Measurements from ENCODE around the gene PCK2.
A peak's percentile ranks its signal among the peaks of the same experiment; 100 is the strongest.
"Not testable (repeated sequence)": the region's sequence is repeated elsewhere in the genome, so short reads cannot be mapped to it uniquely, and the experiment has no call there.

The PCK2 gene

GRCh38 chr14:24093901-24094840, at the start of gene PCK2 (continued):
- TF ChIP-seq ZFP3 (tag by site-specific recombination; IDR thresholded peaks at IDR 0.05; ENCODE audit: low read depth) = no peak
- peak; percentile 62 for TF ChIP-seq ZIC2 (tag by site-specific recombination; IDR thresholded peaks at IDR 0.05)
- no peak for TF ChIP-seq BCL11A (tag by site-specific recombination; IDR thresholded peaks at IDR 0.05; ENCODE audit: low read depth)
- no peak for TF ChIP-seq ZNF596 (tag by site-specific recombination; IDR thresholded peaks at IDR 0.05)
- TF ChIP-seq SP7 (tag by site-specific recombination; IDR thresholded peaks at IDR 0.05) = peak; percentile 84
- peak; percentile 74 for TF ChIP-seq ZBTB17 (tag by site-specific recombination; IDR thresholded peaks at IDR 0.05)
- TF ChIP-seq ZNF112 (tag by site-specific recombination; IDR thresholded peaks at IDR 0.05) = no peak

- POLR2A ChIA-PET; H3K36me3 ChIP-seq (ENCODE audit: control insufficient read depth in 2 of 2, insufficient read depth in 1 of 2, low read length in 2 of 2); H3K27ac ChIP-seq (ENCODE audit: extremely low read depth, low read depth, low read length); H3K4me1 ChIP-seq (ENCODE audit: control insufficient read depth, insufficient read depth, low read length); H3K4me3 ChIP-seq (ENCODE audit: low read depth, low read length); H3K9me3 ChIP-seq (ENCODE audit: control insufficient read depth, insufficient read depth, low read depth, low read length): not testable (repeated sequence)
- CTCF ChIA-PET = interaction anchor here (0.7 kb wide), 1 partner anchor 29 kb away, joined by 3 read pairs; no protein-coding TSS in a partner anchor
Measured at GRCh38 chr14:24049002-24049401, 45.1 kb upstream of the PCK2 start.

- H3K4me3 ChIP-seq (ENCODE audit: low read depth, low read length); H3K4me1 ChIP-seq (ENCODE audit: control insufficient read depth, insufficient read depth, low read length); H3K9me3 ChIP-seq (ENCODE audit: control insufficient read depth, insufficient read depth, low read depth, low read length); H3K36me3 ChIP-seq (ENCODE audit: control insufficient read depth in 2 of 2, insufficient read depth in 1 of 2, low read length in 2 of 2); H3K27ac ChIP-seq (ENCODE audit: extremely low read depth, low read depth, low read length); POLR2A ChIA-PET: not testable (repeated sequence)
- CTCF ChIA-PET = interaction anchor here (1.3 to 3.2 kb wide), 2 partner anchors 40 to 58 kb away, joined by 8 to 12 read pairs; no protein-coding TSS in a partner anchor
Measured at GRCh38 chr14:24050753-24051152, 43.4 kb upstream of the PCK2 start.

- no peaks in the 10 kb centered on the region for H3K36me3 ChIP-seq (ENCODE audit: control insufficient read depth in 2 of 2, insufficient read depth in 1 of 2, low read length in 2 of 2)
- no peak overlapping the region; the same call in 1 of the 2 replicates for H3K27ac ChIP-seq (ENCODE audit: extremely low read depth, low read depth, low read length)
- TF ChIP-seq ZNF335 (tag by site-specific recombination; conservative IDR thresholded peaks at IDR 0.05) (peak; percentile 93), ZNF18 (tag by site-specific recombination; IDR thresholded peaks at IDR 0.05) (no peak), ZNF692 (tag by site-specific recombination; IDR thresholded peaks at IDR 0.05) (0 out of 2 replicates have a peak, but pooled peaks have one; percentile 24), ZNF169 (tag by site-specific recombination; IDR thresholded peaks at IDR 0.05) (no peak), ZNF341 (tag by site-specific recombination; IDR thresholded peaks at IDR 0.05; ENCODE audit: low read depth) (no peak), ZFP37 (tag by site-specific recombination; IDR thresholded peaks at IDR 0.05) (no peak), PRDM4 (tag by site-specific recombination; IDR thresholded peaks at IDR 0.05) (no peak), ZNF211 (tag by site-specific recombination; IDR thresholded peaks at IDR 0.05; ENCODE audit: low read depth) (0 out of 2 replicates have a peak, but pooled peaks have one; percentile 7), ZNF544 (tag by site-specific recombination; IDR thresholded peaks at IDR 0.05) (no peak), ZNF704 (tag by site-specific recombination; IDR thresholded peaks at IDR 0.05) (no peak)
- CTCF ChIA-PET = interaction anchor here (3.2 kb wide), 1 partner anchor 57 kb away, joined by 12 read pairs; no protein-coding TSS in a partner anchor
- no peaks in the 10 kb centered on the region for H3K4me1 ChIP-seq (ENCODE audit: control insufficient read depth, insufficient read depth, low read length)
- POLR2A ChIA-PET = interaction anchor here (0.5 to 1.7 kb wide), 3 partner anchors 43 to 191 kb away, joined by 3 to 12 read pairs (median 4); partner anchors contain the start of genes PCK2 and TINF2
- H3K4me3 ChIP-seq (ENCODE audit: low read depth, low read length) = peak overlapping the region; percentile 52
- H3K9me3 ChIP-seq (ENCODE audit: control insufficient read depth, insufficient read depth, low read depth, low read length) = no peaks in the 10 kb centered on the region
Measured at GRCh38 chr14:24051176-24051788, 42.8 kb upstream of the PCK2 start.

Data from HEK293 (cell line).